Lower leg skin (tissue), 4 donors: ENCODE data around the gene ACOX3. TPM values are rescaled to one million over a fixed set of nuclear protein-coding genes. Genes with fewer than 3 reads are reported as not detected.

Experiments used
- DNase-seq, 2 donors: peaks; one replicate each; pipeline ENCODE4 v3.0.0-alpha.2; 2019; ENCODE audit warnings: low spot score in 2 of 2
- H3K4me3 ChIP-seq: fragments of 200-600 bp; sonication (generic); 2 replicates; pipeline ENCODE4 v1.5.1; 2017; ENCODE audit warnings: mild to moderate bottlenecking, low read depth; ENCODE audit not compliant: poor library complexity, severe bottlenecking
- POLR2A ChIP-seq, 2 donors: fragments of 450-650 bp; IDR thresholded peaks; one replicate each; pipeline ENCODE4 v1.6.1; 2016 to 2017; ENCODE audit warnings: antibody characterized with exemption in 2 of 2, mild to moderate bottlenecking in 1 of 2, moderate library complexity in 1 of 2
- WGBS, 2 donors: methylation state at CpG; one replicate each; pipeline ENCODE4 v1.1.5; 2018; 5-methylcytosine and 5-hydroxymethylcytosine counted together
- intact Hi-C: fragments of 100-400 bp; cut with DNase I; formaldehyde crosslinking; loops from one replicate; pipeline ENCODE4 v1.15.0; 2023; ENCODE audit warnings: low total_unique reads
- total RNA-seq, 4 donors: library from RNA; depleted of rRNA; stranded (reverse); fragments of >200 nt; gene quantifications; one replicate each; pipeline ENCODE4 v1.1.0, GENCODE V29; 2016
- TF ChIP-seq, protein P1 (sequence below), 3 donors: fragments of 450-650 bp; IDR thresholded peaks; one replicate each; pipeline ENCODE4 v1.5.1; 2016; ENCODE audit warnings: antibody characterized with exemption in 3 of 3, mild to moderate bottlenecking in 3 of 3, moderate library complexity in 2 of 3

The ACOX3 gene
- total RNA-seq, 4 donors from 2014 or later, result 37.5 to 55.9 (median 41.2) TPM

DNA sequence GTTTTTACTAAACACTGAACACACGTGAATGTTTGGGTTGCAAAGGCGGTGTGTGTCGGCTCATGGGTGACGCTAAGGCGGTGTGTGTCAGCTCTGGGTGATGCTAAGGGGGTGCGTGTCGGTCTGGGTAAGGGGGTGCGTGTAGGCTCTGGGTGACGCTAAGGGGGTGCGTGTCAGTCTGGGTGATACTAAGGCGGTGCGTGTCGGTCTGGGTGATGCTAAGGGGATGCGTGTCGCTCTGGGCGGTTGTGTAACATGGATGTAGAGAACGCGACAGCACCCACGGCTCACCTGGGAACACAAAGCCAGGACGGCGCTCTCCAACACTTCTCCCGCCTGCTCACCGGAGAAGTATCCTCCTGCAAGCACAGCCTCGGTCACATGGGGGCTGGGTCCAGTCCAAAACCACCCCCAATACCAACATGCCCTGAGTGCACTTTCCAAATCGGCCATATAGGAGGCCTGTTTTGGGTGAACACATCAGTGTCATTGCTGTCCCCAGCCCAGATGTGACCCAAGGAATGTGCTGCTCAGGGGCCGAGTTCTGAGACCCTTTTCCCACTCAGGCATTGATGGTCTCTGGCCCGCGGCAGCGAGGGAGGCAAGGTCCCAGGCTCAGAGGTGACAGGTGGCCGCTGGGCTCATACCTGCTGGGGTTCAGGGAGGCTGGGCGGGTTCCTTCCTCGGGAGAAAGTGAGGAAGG, 67.1 kb downstream of the ACOX3 start:
- 92 to 94% methylated on average over 30 to 32 of the region's 32 CpGs for WGBS, 2 donors
- intact Hi-C loops, result no loop called here

DNA sequence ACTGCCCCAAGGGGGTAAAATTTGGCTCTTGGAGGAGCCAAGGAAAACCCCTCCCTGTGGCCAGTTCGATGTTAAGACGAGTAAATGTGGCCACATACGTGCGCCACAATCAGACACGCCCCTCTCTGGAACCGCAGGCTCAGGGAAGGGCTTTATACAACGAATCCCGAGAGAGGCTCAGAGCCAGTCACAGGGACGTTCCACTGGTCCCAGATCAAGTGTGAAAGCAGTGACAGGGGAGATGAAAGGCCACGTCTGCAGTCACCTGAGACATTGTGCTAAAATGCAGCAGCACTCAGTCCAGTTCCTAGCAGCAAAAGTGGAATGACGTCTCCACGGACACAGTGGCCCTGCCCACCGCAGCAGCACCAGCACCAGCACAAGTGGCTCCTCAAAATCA, 68.0 kb downstream of the ACOX3 start:
- 81 to 86% methylated on average over 13 of the region's 13 CpGs for WGBS, 2 donors
- no peak overlapping the region for H3K4me3 ChIP-seq
- TF ChIP-seq, protein P1, sequence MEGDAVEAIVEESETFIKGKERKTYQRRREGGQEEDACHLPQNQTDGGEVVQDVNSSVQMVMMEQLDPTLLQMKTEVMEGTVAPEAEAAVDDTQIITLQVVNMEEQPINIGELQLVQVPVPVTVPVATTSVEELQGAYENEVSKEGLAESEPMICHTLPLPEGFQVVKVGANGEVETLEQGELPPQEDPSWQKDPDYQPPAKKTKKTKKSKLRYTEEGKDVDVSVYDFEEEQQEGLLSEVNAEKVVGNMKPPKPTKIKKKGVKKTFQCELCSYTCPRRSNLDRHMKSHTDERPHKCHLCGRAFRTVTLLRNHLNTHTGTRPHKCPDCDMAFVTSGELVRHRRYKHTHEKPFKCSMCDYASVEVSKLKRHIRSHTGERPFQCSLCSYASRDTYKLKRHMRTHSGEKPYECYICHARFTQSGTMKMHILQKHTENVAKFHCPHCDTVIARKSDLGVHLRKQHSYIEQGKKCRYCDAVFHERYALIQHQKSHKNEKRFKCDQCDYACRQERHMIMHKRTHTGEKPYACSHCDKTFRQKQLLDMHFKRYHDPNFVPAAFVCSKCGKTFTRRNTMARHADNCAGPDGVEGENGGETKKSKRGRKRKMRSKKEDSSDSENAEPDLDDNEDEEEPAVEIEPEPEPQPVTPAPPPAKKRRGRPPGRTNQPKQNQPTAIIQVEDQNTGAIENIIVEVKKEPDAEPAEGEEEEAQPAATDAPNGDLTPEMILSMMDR (IDR thresholded peaks at IDR 0.05), result no peak
- no peak for TF ChIP-seq POLR2A (IDR thresholded peaks at IDR 0.05)
- no peak for DNase-seq
- intact Hi-C loops, result no loop called here

More for the DNA sequence above, 67.1 kb downstream of the ACOX3 start:
- no peak overlapping the region for H3K4me3 ChIP-seq
- DNase-seq, result no peak
- no peak for TF ChIP-seq POLR2A (IDR thresholded peaks at IDR 0.05)
- TF ChIP-seq, protein P1 (IDR thresholded peaks at IDR 0.05), result no peak

- no peak for DNase-seq
- intact Hi-C loops, result no loop called here
- 93 to 95% methylated on average over 6 to 19 of the region's 20 CpGs for WGBS, 2 donors
- H3K4me3 ChIP-seq, result no peak overlapping the region
- TF ChIP-seq, protein P1 (IDR thresholded peaks at IDR 0.05), result no peak
- no peak for TF ChIP-seq POLR2A (IDR thresholded peaks at IDR 0.05)
These were observed 68.9 kb downstream of the ACOX3 start for GRCh38 chr4:8371596-8371995.

- WGBS, 2 donors, result 75 to 85% methylated on average over 24 of the region's 24 CpGs
- TF ChIP-seq, protein P1 (IDR thresholded peaks at IDR 0.05), result no peak
- TF ChIP-seq POLR2A (IDR thresholded peaks at IDR 0.05), result no peak
- intact Hi-C loops, result no loop called here
- no peak for DNase-seq
- H3K4me3 ChIP-seq, result no peak overlapping the region
These were observed 69.5 kb downstream of the ACOX3 start for GRCh38 chr4:8370835-8371595.

DNA sequence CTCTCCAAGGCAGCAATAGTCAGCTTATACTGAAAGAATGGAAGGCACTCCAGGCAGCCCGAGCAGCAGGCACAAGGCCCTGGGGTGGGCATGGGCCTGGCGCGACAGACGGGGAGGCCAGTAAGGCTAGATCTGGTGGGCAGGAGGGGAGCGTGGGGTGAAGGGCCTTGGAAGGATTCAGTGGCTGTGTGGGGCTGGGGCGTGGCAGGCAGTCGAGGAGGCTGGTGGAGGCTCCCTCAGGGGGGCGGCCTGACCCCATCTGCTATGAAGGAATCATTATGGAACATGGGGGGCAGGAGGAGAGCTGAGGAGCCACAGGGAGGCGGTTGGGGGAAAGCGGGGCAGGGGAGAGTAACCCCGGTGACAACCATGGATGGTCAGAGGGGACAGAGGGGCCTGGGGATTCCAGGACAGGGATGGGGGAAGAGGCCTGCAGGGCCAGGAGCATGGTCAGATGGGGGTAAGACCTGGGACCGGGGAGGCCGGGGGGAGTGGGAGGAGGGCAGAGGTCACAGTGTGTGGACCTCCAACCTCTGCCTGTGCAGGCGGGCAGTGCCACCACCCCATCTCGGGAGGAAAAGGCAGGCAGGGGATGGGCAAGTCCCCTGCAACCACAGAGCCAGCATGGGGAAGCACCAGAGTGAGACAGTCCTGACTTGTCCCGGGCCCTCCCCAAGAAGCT, 70.3 kb downstream of the ACOX3 start:
- TF ChIP-seq POLR2A (IDR thresholded peaks at IDR 0.05), result no peak
- TF ChIP-seq, protein P1 (IDR thresholded peaks at IDR 0.05), result no peak
- no peak for DNase-seq
- intact Hi-C loops, result no loop called here
- H3K4me3 ChIP-seq, result no peak overlapping the region
- WGBS, 2 donors, result 92% methylated on average over 15 to 16 of the region's 16 CpGs
